Measurements from ENCODE around the gene ERBB2. TPM values are rescaled to one million over a fixed set of nuclear protein-coding genes. Genes with fewer than 3 reads are reported as not detected.

The ERBB2 gene
- total and polyA plus RNA-seq, 2 of the 13 experiments (the other 11 are each of a cell fraction or from before 2014, with no cell fraction given): 57.7 to 64.1 TPM

- TF ChIP-seq TRIM22 (IDR thresholded peaks at IDR 0.05): no peak
- TF ChIP-seq ZNF430 (CRISPR knock-in tag; IDR thresholded peaks at IDR 0.05): no peak
- no peak for TF ChIP-seq SRSF9 (IDR thresholded peaks at IDR 0.05; ENCODE audit: borderline replicate concordance, insufficient read depth, low read depth, low read length, poor library complexity, severe bottlenecking)
- TF ChIP-seq FOXM1 (CRISPR knock-in tag; IDR thresholded peaks at IDR 0.05): no peak
- no peak; the same call in 1 of the 2 replicates for TF ChIP-seq ETV6 (CRISPR knock-in tag; conservative IDR thresholded peaks at IDR 0.05)
- TF ChIP-seq ZBTB46 (CRISPR knock-in tag; IDR thresholded peaks at IDR 0.05; ENCODE audit: borderline replicate concordance): no peak
- TF ChIP-seq THAP7 (CRISPR knock-in tag; IDR thresholded peaks at IDR 0.05): no peak
- TF ChIP-seq ZNF337 (CRISPR knock-in tag; IDR thresholded peaks at IDR 0.05; ENCODE audit: borderline replicate concordance, low read depth): no peak
- no peak for TF ChIP-seq AGO1 (IDR thresholded peaks at IDR 0.05; ENCODE audit: low read depth, low read length, poor library complexity, severe bottlenecking)
- 0 out of 2 replicates have a peak, but pooled peaks have one; percentile 59 for TF ChIP-seq CSRNP1 (CRISPR knock-in tag; IDR thresholded peaks at IDR 0.05)
- no peak for TF ChIP-seq UBTF (CRISPR knock-in tag; IDR thresholded peaks at IDR 0.05)
- TF ChIP-seq ZNF850 (CRISPR knock-in tag; conservative IDR thresholded peaks at IDR 0.05): no peak
- TF ChIP-seq DZIP1 (CRISPR knock-in tag; IDR thresholded peaks at IDR 0.05): no peak
- no peak for TF ChIP-seq MYPOP (CRISPR knock-in tag; IDR thresholded peaks at IDR 0.05)
- no peak for TF ChIP-seq NFE2L1 (CRISPR knock-in tag; IDR thresholded peaks at IDR 0.05; ENCODE audit: borderline replicate concordance)
- no peak for TF ChIP-seq SP1 (IDR thresholded peaks at IDR 0.05)
- no peak for TF ChIP-seq SP1 (CRISPR knock-in tag; IDR thresholded peaks at IDR 0.05)
- no peak for TF ChIP-seq KDM1A (CRISPR knock-in tag; IDR thresholded peaks at IDR 0.05)
These were observed at the start of gene ERBB2 (continued) for GRCh38 chr17:39699818-39700147.
